GM23338 (cell line): ENCODE results near the gene HDGFL2. TPM values are rescaled to one million over a fixed set of nuclear protein-coding genes. Genes with fewer than 3 reads are reported as not detected.

Source experiments
- ATAC-seq: fragments of 200-7000 bp; cut with Tn5 transposase; 3 replicates; pipeline ENCODE4 v1.9.1; 2020
- DNase-seq: peaks from one replicate; pipeline ENCODE4 v3.0.0-alpha.2; 2015; ENCODE audit warnings: low spot score
- H2AFZ ChIP-seq: fragments of 200-600 bp; sonication (generic); 2 replicates; pipeline ENCODE4 v1.8.0; 2016; ENCODE audit warnings: antibody characterized with exemption, mild to moderate bottlenecking, moderate library complexity
- H3F3A ChIP-seq: fragments of 200-600 bp; sonication (generic); replicated peaks from 2 replicates; pipeline ENCODE4 v1.8.0; 2017; ENCODE audit warnings: antibody characterized with exemption, mixed run types, low read depth
- H3K27ac ChIP-seq: fragments of 200-600 bp; sonication (generic); 2 replicates; pipeline ENCODE4 v1.6.1; 2016; ENCODE audit warnings: low read depth
- H3K27me3 ChIP-seq: fragments of 200-600 bp; sonication (generic); 2 replicates; pipeline ENCODE4 v1.8.0; 2016; ENCODE audit warnings: mild to moderate bottlenecking, mixed run types, moderate library complexity; ENCODE audit not compliant: insufficient read depth
- H3K36me3 ChIP-seq: fragments of 200-600 bp; sonication (generic); 2 replicates; pipeline ENCODE4 v1.8.0; 2016; ENCODE audit warnings: mild to moderate bottlenecking; ENCODE audit not compliant: insufficient read depth
- H3K4me1 ChIP-seq: fragments of 200-600 bp; sonication (generic); 2 replicates; pipeline ENCODE4 v1.8.0; 2016; ENCODE audit warnings: mild to moderate bottlenecking, moderate library complexity; ENCODE audit not compliant: insufficient read depth
- H3K4me2 ChIP-seq: fragments of 200-600 bp; sonication (generic); 2 replicates; pipeline ENCODE4 v1.7.1; 2017; ENCODE audit warnings: mixed run types
- H3K4me3 ChIP-seq: fragments of 200-600 bp; sonication (generic); 2 replicates; pipeline ENCODE4 v1.6.1; 2016; ENCODE audit warnings: mixed run types
- H3K79me2 ChIP-seq: fragments of 200-600 bp; sonication (generic); replicated peaks from 2 replicates; pipeline ENCODE4 v1.8.0; 2017; ENCODE audit warnings: mild to moderate bottlenecking; ENCODE audit not compliant: insufficient read depth
- H3K9me2 ChIP-seq: fragments of 200-600 bp; sonication (generic); 2 replicates; pipeline ENCODE4 v1.8.0; 2017; ENCODE audit not compliant: insufficient read depth
- H4K20me1 ChIP-seq: fragments of 200-600 bp; sonication (generic); replicated peaks from 2 replicates; pipeline ENCODE4 v1.8.0; 2017; ENCODE audit warnings: mild to moderate bottlenecking; ENCODE audit not compliant: insufficient read depth
- H3K27ac Mint-ChIP-seq: 2 replicates; pipeline ENCODE4 v1.8.0; 2020; ENCODE audit warnings: inconsistent platforms, mild to moderate bottlenecking, moderate library complexity, mixed read lengths
- H3K27me3 Mint-ChIP-seq: 3 replicates; pipeline ENCODE4 v1.8.0; 2022; ENCODE audit warnings: low read depth, mild to moderate bottlenecking, moderate library complexity, mixed read lengths, inconsistent platforms; ENCODE audit not compliant: insufficient read depth, poor library complexity
- H3K36me3 Mint-ChIP-seq: 3 replicates; pipeline ENCODE4 v1.8.0; 2021; ENCODE audit warnings: low read depth, mild to moderate bottlenecking, inconsistent platforms, moderate library complexity, mixed read lengths
- H3K4me1 Mint-ChIP-seq: 3 replicates; pipeline ENCODE4 v1.8.0; 2020; ENCODE audit warnings: mild to moderate bottlenecking, inconsistent platforms, mixed read lengths
- H3K4me3 Mint-ChIP-seq: 3 replicates; pipeline ENCODE4 v1.8.0; 2021; ENCODE audit warnings: moderate library complexity, mild to moderate bottlenecking, inconsistent platforms, mixed read lengths
- H3K9me3 Mint-ChIP-seq: 3 replicates; pipeline ENCODE4 v1.8.0; 2020; ENCODE audit warnings: moderate library complexity, mild to moderate bottlenecking, inconsistent platforms, mixed read lengths
- CREB1 ChIP-seq: fragments of 250-450 bp; sonication (Bioruptor Pico); IDR thresholded peaks from 2 replicates; pipeline ENCODE4 v1.5.0; 2020; ENCODE audit warnings: low read depth, mild to moderate bottlenecking, moderate library complexity
- CTCF ChIP-seq, 2 experiments: fragments of 200-600 bp in 1 of 2; sonication (generic) in 1 of 2; conservative IDR thresholded peaks; 2 replicates each; pipeline versions ENCODE4 v1.5.1 to v1.6.1; 2016 to 2017; ENCODE audit warnings: antibody characterized with exemption in 2 of 2, low read depth in 2 of 2, mild to moderate bottlenecking in 2 of 2, moderate library complexity in 1 of 2
- ETS1 ChIP-seq: IDR thresholded peaks from 2 replicates; pipeline ENCODE4 v1.6.1; 2016; ENCODE audit warnings: antibody characterized with exemption
- EZH2 ChIP-seq: fragments of 200-600 bp; sonication (generic); IDR thresholded peaks from one replicate; pipeline ENCODE4 v1.8.0; 2017; ENCODE audit warnings: antibody characterized with exemption, mild to moderate bottlenecking, low read depth; ENCODE audit not compliant: unreplicated experiment
- EZH2phosphoT487 ChIP-seq: fragments of 200-600 bp; sonication (generic); IDR thresholded peaks from one replicate; pipeline ENCODE4 v1.8.1; 2018; ENCODE audit warnings: antibody characterized with exemption; ENCODE audit not compliant: unreplicated experiment
- JUNB ChIP-seq: IDR thresholded peaks from one replicate; pipeline ENCODE4 v1.6.1; 2016; ENCODE audit warnings: antibody characterized with exemption; ENCODE audit not compliant: unreplicated experiment
- NANOG ChIP-seq: IDR thresholded peaks from 2 replicates; pipeline ENCODE4 v1.6.1; 2016; ENCODE audit warnings: antibody characterized with exemption, borderline replicate concordance
- POLR2AphosphoS5 ChIP-seq: IDR thresholded peaks from 2 replicates; pipeline ENCODE4 v1.6.1; 2016; ENCODE audit warnings: antibody characterized with exemption, low read depth
- REST ChIP-seq: IDR thresholded peaks from one replicate; pipeline ENCODE4 v1.6.1; 2018; ENCODE audit warnings: antibody characterized with exemption; ENCODE audit not compliant: unreplicated experiment
- STAT1 ChIP-seq: IDR thresholded peaks from one replicate; pipeline ENCODE4 v1.6.1; 2016; ENCODE audit warnings: antibody characterized with exemption; ENCODE audit not compliant: unreplicated experiment
- ZNF114 ChIP-seq: fragments of 250-450 bp; sonication (Bioruptor Pico); IDR thresholded peaks from 2 replicates; pipeline ENCODE4 v1.5.0; 2020; ENCODE audit warnings: mild to moderate bottlenecking, moderate library complexity
- ZNF331 ChIP-seq: fragments of 250-450 bp; sonication (Bioruptor Pico); IDR thresholded peaks from 2 replicates; pipeline ENCODE4 v1.5.0; 2020; ENCODE audit warnings: low read depth, mild to moderate bottlenecking, moderate library complexity
- ZNF462 ChIP-seq: fragments of 250-450 bp; sonication (Bioruptor Pico); IDR thresholded peaks from 2 replicates; pipeline ENCODE4 v1.5.0; 2020; ENCODE audit warnings: mild to moderate bottlenecking, moderate library complexity
- polyA plus RNA-seq: library from polyadenylated mRNA; unstranded; fragments of >200 nt; fragmentation: Nextera tagmentation; extraction: Ambion mirVana; gene quantifications from 2 replicates; pipeline ENCODE4 v1.2.1, GENCODE V29; 2016
- total RNA-seq: library from RNA; depleted of rRNA; stranded (reverse); fragments of >200 nt; shearing (Covaris generic); gene quantifications from 2 replicates; pipeline ENCODE4 v1.2.3, GENCODE V29; 2014

HDGFL2 gene
- total and polyA plus RNA-seq, 2 experiments from 2014 or later, result 64.8 to 113 TPM

GRCh38 chr19:4519521-4520277 lies 47.6 kb downstream of the HDGFL2 start:
- H3K4me3 Mint-ChIP-seq, result no peak overlapping the region; the same call in 2 of the 3 replicates
- no peak overlapping the region for H3K27ac Mint-ChIP-seq
- ATAC-seq, result no peak

More at GRCh38 chr19:4519521-4520277, 47.6 kb downstream of the HDGFL2 start:
- Histone ChIP-seq H3K27me3 (peaks cover 21% of the 10 kb centered on the region; the same call in 1 of the 2 replicates), H3K4me1 (no peaks in the 10 kb centered on the region), H3K27ac (no peak overlapping the region), H3F3A (no peaks in the 10 kb centered on the region), H3K9me2 (no peaks in the 10 kb centered on the region), H3K4me3 (no peak overlapping the region), H3K36me3 (no peaks in the 10 kb centered on the region), H2AFZ (no peak overlapping the region), H4K20me1 (no peaks in the 10 kb centered on the region; the same call in 1 of the 2 replicates), H3K4me2 (no peak overlapping the region), H3K79me2 (no peaks in the 10 kb centered on the region)
- peaks cover 3% of the 10 kb centered on the region; the same call in 2 of the 3 replicates for H3K9me3 Mint-ChIP-seq
- H3K36me3 Mint-ChIP-seq, result peaks cover 2% of the 10 kb centered on the region; the same call in 1 of the 3 replicates
- DNase-seq, result no peak
- H3K4me1 Mint-ChIP-seq, result peaks cover 4% of the 10 kb centered on the region
- TF ChIP-seq REST (no peak), CREB1 (CRISPR knock-in tag) (no peak), CTCF (conservative IDR thresholded peaks at IDR 0.05; ENCODE audit: low read depth in 2 of 2) (no peak), EZH2phosphoT487 (no peak), STAT1 (no peak), ZNF462 (CRISPR knock-in tag) (no peak), ZNF114 (CRISPR knock-in tag) (no peak), POLR2AphosphoS5 (no peak), NANOG (no peak), ETS1 (no peak), JUNB (no peak), ZNF331 (no peak), EZH2 (no peak)
- H3K27me3 Mint-ChIP-seq, result peaks cover 36% of the 10 kb centered on the region
